HG03442 (cell line): Measurements from ENCODE around the gene ELOVL5.
"Not testable (repeated sequence)": the region's sequence is repeated elsewhere in the genome, so short reads cannot be mapped to it uniquely, and the experiment has no call there.

Source experiments
- ATAC-seq: cut with Tn5 transposase; IDR thresholded peaks from one replicate; pipeline ENCODE4 v1.9.1; 2021; ENCODE audit warnings: mild to moderate bottlenecking, moderate library complexity; ENCODE audit not compliant: unreplicated experiment

The ELOVL5 gene, protein sequence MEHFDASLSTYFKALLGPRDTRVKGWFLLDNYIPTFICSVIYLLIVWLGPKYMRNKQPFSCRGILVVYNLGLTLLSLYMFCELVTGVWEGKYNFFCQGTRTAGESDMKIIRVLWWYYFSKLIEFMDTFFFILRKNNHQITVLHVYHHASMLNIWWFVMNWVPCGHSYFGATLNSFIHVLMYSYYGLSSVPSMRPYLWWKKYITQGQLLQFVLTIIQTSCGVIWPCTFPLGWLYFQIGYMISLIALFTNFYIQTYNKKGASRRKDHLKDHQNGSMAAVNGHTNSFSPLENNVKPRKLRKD

DNA sequence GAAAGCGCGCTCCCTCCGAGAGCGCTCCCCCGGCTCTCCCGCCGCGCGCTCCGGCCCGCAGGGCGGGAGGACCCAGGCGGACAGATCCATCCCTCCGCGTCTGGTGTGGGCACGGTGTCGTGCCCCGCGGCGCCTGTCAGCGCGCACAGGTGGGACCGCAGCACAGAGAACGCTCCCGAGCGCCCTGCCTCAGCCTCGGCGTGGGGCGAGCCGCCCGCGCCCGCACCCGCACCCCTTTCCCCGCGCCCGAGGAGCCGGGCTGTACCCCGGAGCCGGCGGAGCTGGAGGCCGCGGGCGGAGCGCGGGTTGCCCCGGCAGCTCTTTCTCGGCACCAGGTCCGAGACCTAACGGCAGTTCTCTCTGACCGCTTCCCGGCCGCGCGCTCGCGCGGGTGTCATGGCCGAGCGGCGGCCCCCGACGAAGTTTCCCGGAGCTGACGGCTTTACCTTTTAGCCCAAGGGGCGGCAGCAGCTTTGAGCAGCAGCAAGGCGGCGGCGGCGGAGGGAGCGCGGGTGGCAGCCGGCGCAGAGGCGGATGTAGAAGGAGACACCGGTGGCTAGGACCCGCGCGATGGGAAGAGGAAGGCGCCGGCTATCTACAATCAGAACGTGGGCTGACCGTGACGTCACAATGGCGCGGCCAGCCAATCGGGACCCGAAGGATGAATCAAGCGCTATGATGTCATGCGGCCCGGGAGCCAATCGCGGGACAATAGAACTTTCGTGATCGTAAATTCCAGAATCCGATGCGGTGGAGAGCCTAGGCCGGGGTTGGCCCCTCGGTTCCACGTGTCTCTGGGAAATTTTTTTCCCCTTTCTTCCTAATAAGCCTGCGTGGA is at the start of gene ELOVL5:
TSS of gene ELOVL5 (minus strand) at position 580 of the 838 bp plus-strand sequence. CDS start 53,251 bp downstream, outside the sequence.
- ATAC-seq, result peak; percentile 78

DNA sequence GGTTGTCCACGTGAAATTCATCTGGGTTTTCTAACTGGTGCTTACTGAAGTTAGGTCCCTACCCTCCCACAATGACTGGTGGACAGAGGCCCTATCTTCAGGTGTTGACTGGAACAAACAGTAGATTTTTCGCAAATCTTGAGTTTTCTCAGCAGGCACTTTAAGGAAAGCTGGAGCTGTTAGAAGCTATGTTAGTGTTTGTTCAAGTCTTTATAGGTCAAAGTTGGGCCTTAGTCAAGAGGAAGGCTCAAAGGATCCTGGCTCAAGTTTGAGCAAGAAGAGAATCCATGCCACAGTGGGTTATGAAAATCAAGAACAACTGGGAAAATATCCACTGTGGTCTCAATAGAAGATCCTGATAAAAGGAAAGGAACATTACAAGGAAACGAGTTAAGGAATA is 48.5 kb upstream of the ELOVL5 start:
- ATAC-seq, result no peak

DNA sequence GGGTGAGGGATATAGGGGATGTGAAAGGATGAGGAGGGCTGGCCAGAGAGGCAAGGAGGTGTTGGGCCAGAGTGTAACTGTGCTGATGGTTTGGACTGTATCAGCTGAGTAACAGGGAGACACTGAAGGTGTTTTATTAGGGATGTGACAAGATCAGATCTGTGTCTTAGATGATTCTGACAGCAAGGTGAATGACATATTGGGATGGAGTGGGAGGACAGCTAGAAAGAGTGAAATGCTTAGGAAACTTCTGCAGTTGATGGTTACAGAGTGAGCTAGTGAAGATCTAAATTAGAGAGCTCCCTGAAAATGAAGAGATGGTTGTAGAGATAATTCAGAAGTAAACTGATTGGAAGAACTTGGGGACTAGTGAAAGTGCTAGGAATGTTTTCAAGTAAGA is 47.2 kb upstream of the ELOVL5 start:
- ATAC-seq, result no peak

DNA sequence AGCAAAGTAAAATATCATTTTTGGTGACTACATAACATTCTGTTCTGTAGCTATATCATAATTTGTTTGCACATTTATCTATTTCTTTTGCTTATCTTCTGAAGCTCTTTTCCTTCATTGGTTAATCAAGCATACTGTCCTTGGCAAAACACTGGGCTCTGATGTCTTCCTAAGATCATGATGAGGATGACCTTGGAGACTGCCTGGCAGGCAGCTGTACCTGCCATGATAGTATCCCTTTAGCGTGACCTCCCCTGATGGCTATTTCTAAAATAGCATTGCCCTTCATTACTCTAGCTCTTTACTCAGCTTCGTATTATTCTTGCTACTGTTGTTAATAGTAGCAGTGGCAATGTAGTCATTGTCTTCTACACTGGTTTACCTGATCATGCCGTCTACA is 46.0 kb upstream of the ELOVL5 start:
- ATAC-seq, result no peak

DNA sequence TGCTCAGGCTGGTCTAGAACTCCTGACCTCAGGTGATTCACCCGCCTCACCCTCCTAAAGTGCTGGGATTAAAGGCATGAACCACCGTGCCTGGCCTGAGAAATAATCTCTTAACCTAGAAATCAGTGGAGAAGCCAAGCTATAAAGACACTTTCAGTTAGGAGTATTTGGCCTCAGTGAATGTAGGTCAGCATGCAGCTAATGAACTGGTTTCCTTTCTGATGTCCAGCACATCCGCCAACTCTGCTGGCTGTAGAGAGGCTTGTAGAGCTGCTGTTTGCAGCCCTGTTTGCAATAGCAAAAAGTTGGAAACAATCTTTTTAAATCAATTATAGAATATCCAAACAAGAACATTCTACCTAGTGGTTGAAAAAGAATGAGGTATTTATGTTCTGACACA is 42.4 kb upstream of the ELOVL5 start:
- no peak for ATAC-seq

DNA sequence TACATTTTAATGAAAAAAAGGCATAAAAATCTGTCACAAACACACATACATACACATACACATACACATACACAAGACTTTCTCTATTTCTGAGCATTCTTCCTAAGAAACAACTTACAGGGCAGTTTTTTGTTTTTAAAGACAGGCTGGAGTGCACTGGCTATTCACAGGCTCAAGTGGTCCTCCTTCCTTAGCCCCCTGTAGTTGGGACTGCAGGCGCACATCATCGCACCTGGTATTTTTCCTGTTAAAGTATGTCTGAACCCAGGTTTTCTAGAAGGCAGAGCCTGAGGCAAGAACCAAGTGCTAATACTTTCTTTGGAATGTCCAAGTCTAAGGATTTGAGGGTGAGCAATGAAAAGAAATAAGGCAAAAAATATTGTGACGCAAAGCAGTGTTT is 41.3 kb upstream of the ELOVL5 start:
- no peak for ATAC-seq

DNA sequence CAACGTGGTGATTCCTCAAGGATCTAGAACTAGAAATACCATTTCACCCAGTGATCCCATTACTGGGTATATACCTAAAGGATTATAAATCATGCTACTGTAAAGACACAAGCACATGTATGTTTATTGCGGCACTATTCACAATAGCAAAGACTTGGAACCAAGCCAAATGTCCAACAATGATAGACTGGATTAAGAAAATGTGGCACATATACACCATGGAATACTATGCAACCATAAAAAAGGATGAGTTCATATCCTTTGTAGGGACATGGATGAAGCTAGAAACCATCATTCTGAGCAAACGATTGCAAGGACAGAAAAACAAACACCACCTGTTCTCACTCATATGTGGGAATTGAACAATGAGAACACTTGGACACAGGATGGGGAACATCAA is 39.9 kb upstream of the ELOVL5 start:
- ATAC-seq, result not testable (repeated sequence)

DNA sequence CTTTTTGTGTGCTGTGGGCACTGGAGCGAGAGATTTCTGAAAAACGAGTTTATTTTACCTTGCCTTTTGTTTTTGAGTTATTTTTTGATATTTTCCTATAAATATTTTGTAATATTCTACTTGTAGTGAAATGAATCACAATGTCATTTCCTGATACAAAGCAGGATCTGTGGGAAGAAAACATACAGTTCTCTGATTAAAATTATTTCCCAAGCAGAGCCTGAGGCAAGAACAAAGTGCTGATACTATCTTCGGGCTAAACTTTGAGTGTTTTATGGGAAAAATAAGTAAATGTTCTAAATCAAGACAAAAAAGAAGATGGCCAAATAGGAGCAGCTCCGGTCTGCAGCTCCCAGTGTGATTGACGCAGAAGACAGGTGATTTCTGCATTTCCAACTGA is 33.7 kb upstream of the ELOVL5 start:
- ATAC-seq, result no peak

DNA sequence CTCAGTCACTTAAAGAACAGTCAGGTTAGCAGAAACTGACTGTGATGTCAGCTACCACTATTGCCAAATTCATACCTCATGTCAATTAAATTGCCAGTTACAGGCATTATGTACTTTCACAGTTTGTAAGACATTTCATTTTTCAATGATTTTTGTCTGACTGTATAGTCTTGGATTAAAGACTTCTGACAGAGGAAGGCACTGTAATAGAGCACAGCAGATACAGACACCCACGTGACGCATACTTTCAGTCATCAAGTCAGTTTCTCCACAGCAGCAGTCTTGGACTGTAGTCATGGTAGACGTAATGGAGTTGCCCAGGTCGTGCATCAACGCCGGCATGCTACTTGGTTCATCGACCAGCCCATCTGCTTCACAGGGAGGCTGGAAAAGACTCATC is 29.5 kb upstream of the ELOVL5 start:
- no peak for ATAC-seq

DNA sequence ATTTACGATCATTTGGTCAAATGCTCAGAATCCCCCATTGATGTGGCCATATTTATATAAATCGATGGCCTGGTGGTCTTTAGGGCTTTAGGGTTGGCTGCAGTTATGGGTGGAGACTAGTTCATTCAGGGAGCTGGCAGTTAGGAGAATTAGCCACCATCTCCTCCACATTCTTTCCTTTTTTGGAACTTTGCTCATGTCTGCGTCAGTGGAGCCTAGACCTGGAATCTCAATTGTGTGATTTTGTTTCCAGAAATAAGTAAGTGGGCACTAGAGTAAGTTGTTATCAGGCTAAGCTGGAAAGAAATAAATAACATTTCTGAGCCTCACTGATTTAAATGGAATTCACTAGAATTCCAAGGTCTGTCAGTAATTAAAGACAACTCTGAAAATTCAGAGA is 29.0 kb upstream of the ELOVL5 start:
- no peak for ATAC-seq

DNA sequence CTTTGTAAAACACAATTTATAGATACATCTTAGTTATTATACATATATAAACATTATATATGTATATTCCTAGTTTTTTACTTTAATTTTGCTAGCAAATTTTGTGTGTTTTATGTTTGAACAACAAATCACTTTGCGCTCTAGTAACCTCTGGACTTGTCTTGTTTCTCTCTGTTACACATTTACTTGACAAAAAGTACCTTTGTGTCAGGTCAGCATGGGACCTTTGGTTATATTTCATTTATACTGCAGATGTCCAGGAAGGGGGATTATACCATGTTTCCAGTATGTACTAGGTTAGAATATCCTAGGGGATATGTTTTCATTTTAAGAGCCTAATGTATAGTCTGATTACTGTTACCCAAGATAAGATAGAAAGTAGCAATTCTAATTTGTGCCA is 28.5 kb upstream of the ELOVL5 start:
- ATAC-seq, result no peak

DNA sequence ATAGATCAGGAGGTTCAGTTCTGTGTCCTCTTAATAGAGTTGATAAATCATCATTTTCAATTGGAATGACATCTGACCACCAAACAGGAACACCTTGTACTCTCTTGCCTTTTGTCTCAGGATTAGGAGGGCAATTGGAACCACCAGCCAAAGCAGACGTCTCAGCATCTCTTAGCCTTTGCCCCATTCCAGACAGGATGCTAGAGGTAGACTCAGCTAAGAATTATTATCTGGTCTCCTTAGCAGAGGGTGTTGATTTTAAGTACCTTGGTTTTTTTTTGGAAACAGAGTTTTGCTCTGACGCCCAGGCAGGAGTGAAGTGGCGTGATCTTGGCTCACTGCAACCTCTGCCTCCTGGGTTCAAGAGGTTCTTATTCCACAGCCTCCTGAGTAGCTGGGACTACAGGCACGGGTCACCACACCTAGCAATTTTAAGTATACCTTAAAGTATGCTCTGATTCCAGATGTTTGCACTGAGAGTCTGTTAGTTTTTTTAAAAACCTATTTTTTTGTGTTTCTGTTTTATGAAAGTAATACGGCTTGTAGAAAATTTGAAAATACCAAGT is 28.0 kb upstream of the ELOVL5 start:
- no peak for ATAC-seq

DNA sequence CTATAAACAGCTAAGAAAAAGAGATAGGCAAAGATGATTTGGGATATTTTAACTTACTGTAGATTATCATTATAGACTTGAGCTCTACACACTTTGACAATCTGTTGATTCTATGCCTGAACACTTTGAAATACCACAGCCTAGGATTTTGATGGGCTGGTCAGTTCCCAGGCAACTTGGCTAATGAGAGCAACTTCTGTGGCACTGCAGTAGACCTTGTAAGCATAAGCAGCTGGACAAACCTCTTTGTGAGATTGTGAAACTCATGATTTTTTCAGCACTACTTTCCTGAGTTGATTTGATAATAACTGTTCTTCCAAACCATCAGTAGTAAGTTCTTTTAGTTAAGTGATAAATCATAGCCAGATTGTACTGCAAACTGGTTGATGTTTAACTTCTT is 27.1 kb upstream of the ELOVL5 start:
- no peak for ATAC-seq

DNA sequence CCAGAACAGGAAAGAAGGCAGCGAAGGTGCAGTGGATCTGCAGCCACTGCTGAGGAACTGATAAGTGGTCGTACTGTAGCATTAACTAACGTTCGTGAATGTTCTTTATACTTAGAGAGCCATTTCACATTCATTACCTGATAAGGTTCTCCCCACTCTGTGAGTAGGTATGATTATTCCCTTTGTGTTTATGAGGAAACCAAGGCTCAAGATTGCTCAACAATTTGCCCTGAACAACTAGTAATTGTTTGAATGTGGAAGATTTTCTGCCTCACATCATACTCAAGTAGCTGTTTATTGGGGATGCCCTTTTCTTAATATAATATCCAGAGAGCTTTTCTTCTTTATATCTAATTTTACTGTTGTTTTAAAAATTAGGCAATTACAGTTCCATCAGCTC is 24.9 kb upstream of the ELOVL5 start:
- no peak for ATAC-seq

DNA sequence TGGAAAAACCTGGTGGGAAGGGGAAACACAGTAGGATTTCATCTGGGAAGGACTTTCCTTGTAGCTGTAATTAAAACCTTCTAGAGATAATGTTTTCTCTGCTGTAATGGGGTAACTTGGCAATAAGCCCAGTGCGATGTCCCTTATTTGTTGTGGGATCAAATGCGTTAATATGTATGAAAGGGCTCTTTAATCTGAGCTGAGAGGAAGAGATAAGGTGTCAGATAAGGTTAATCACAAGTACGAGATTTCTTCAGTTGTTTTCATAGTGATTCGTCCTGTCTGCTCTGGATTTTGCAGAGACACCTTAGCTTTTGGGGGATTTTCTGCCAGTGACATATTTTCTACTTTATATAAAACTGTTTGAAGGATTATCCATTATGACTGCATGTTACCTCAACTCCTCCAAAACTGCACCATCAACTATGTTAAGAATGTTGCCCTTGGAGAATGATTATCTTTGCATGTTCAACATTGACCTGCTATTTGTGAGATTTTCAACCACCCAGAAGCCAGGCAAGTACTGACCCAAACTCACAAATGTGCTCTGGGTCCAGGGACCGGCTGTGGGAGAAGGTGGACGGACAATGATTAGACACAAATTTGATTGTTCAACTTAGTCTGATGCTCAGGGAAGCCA is 21.2 kb upstream of the ELOVL5 start:
- no peak for ATAC-seq

DNA sequence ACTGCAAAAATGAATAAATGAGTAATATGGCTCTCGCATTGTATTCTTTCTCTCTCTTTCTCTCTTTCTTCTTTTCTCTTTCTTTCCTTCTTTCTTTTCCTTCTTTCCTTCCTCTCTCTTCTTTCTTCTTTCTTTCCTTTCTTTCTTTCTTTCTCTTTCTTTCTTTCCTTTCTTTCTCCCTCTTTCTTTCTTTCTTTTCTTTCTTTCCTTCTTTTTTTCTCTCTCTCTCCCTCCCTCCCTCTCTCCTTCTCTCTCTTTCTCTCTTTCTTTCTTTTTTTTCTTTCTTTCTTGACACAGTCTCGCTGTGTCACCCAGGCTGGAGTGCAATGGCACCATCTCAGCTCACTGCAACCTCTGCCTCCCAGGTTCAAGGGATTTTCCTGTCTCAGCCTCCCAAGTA is 20.3 kb upstream of the ELOVL5 start:
- no peak for ATAC-seq

DNA sequence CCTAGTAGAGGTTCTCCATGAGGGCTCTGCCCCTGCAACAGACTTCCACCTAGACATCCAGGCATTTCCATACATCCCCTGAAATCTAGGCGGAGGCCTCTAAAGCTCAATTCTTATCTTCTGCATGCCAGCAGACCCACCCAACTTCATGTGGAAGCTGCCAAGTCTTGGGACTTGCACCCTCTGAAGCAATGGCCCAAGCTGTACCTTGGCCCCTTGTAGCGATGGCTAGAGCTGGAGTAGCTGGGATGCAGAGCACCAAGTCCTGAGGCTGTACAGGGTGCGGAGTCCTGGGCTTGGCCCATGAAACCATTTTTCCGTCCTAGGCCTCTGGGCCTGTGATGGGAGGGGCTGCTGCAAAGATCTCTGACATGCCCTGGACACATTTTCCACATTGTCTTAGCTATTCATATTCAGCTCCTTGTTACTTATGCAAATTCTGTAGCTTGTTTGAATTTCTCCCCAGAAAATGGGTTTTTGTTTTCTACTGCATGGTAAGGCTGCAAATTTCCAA is 17.4 kb upstream of the ELOVL5 start:
- no peak for ATAC-seq

DNA sequence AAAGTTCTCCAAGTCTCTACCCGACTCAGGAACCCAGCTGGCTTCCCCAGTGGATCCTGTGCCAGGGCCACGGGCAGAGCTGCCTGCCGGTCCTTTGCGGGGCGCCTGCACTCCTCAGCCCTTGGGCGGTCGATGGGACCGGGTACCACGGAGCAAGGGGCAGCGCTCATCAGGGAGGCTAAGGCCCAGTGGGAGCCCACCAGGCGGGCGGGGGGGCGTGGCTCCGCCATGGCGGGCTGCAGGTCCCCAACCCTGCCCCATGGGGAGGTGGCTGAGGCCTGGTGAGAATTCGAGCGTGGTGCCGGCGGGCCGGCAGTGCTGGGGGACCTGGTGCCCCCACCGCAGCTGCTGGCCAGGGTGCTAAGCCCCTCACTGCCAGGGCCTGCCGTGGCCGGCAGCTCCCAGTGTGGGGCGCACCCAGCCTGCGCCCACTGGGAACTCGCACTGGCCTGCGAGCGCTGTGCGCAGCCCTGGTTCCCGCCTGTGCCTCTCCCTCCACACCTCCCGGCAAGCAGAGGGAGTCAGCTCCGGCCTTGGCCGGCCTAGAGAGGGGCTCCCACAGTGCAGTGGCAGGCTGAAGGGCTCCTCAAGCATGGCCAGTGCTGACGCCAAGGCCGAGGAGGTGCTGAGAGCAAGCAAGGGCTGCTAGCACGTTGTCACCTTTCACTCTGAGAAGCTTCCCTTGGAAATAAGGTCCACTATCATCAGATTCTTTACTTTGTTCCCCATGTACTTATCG is 14.8 kb upstream of the ELOVL5 start:
- ATAC-seq, result no peak

DNA sequence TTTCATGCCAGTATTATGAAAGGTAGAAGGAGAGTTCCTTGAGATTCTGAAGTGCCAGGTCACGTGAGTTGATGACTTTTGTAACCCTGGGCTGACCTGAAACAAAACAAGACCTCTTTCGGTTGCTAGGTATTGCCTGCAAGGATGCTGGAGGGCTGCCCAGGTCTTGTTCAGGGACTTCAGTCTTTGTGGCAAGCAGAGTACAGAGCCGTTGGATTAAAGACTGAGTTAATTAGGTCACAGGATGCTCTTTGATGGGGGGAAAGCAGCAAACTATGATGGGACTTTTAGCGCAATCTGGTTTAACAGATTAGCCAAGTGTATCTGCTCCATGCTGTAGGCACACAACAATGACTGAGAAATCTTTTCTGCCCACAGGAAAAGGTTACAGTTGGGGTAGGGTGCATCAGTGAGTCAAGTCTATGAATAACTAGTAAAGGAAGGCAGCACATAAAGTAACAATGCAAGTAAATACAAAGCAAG is 12.8 kb upstream of the ELOVL5 start:
- no peak for ATAC-seq

DNA sequence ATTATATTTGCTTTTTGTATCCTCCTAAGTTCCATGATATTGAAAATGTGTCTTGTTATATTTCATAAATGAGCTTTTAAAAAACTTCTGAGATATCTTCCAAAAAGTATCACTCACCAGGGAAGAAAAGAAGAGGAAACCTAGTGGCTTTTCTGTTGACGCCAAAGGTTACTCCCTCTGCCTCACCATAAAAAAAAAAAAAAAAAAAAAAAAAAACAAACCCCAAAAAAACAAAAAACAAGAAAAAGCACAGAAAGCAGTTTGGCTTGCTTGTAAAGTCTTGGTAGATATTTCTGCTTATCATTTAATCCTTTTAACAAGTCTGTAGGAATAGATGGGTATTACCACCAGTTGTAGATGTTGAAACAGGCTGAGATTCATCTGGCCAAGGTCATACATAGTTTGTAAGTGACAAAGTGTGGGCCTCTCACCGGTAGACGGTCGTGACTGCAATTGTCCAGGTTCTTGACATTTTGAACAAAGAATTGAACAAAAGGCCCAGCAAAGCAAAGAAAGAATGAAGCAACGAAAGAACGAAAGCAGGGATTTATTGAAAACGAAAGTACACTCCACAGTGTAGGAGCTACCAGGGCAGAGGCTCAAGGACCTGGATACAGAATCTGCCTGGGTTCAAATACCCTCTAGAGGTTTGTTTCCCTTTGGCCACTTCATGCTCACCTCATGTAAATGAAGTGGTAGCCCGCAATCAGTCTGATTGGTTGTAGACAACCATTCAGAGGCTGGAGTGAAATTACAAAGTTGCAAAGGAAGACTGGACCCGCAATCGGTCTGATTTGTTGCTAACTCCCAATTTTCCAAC is 11.6 kb upstream of the ELOVL5 start:
- ATAC-seq, result no peak
